Measurements from ENCODE around the gene SEMA4F. TPM values are rescaled to one million over a fixed set of nuclear protein-coding genes. Genes with fewer than 3 reads are reported as not detected.

Gene SEMA4F
- total RNA-seq, 4 donors from 2014 or later = 1.6 to 6.5 (median 3.3) TPM

GRCh38 chr2:74659462-74659861 is 5.4 kb downstream of the SEMA4F start:
- H3K27me3 ChIP-seq = no peaks in the 10 kb centered on the region
- no peak overlapping the region for H3K4me3 ChIP-seq
- no peak for DNase-seq
- no peaks in the 10 kb centered on the region for H3K36me3 ChIP-seq
- H3K9me3 ChIP-seq = no peaks in the 10 kb centered on the region
- H3K27ac ChIP-seq = no peak overlapping the region
- H3K4me1 ChIP-seq = peaks cover 0 to 7% (median 3%) of the 10 kb centered on the region in 4 donors
- no peak for TF ChIP-seq POLR2A (IDR thresholded peaks at IDR 0.05)
- TF ChIP-seq CTCF (IDR thresholded peaks at IDR 0.05) = no peak

DNA sequence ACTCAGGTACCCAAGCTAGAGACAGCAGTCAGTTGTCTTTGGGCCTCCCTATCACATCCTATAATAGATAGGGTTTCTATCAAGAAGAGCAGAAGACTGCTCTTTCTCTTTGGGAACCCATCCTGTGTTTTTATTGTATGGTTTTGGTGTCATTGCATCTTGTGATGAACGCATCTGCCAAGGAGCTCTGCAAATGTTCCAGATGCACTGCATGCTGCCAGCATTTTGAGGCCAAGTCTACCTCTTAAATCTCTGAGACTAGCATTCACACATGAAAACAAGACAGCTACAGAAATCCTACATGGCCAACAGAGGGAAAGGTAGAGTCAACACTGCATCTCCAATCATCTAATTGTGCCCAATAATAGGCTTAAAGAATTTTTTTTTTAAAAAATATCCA is 14.0 kb downstream of the SEMA4F start:
- DNase-seq = no peak
- H3K36me3 ChIP-seq = no peaks in the 10 kb centered on the region

GRCh38 chr2:74670263-74670662 is 16.2 kb downstream of the SEMA4F start:
- H3K27ac ChIP-seq = no peak overlapping the region
- H3K36me3 ChIP-seq = no peaks in the 10 kb centered on the region
- H3K4me1 ChIP-seq = no peaks in the 10 kb centered on the region
- no peak overlapping the region for H3K4me3 ChIP-seq
- H3K9me3 ChIP-seq = no peaks in the 10 kb centered on the region
- DNase-seq = no peak
- no peak for TF ChIP-seq CTCF (IDR thresholded peaks at IDR 0.05)
- no peak for TF ChIP-seq POLR2A (IDR thresholded peaks at IDR 0.05)
- H3K27me3 ChIP-seq = no peaks in the 10 kb centered on the region

More for the DNA sequence above, 14.0 kb downstream of the SEMA4F start:
- H3K27ac ChIP-seq = no peak overlapping the region
- H3K9me3 ChIP-seq = no peaks in the 10 kb centered on the region
- H3K4me1 ChIP-seq = no peaks in the 10 kb centered on the region
- TF ChIP-seq CTCF (IDR thresholded peaks at IDR 0.05) (no peak), POLR2A (IDR thresholded peaks at IDR 0.05) (no peak)
- no peaks in the 10 kb centered on the region for H3K27me3 ChIP-seq
- H3K4me3 ChIP-seq = no peak overlapping the region

GRCh38 chr2:74671479-74671878 is 17.4 kb downstream of the SEMA4F start:
- no peak for DNase-seq
- H3K9me3 ChIP-seq = no peaks in the 10 kb centered on the region
- H3K4me3 ChIP-seq = no peak overlapping the region
- TF ChIP-seq POLR2A (IDR thresholded peaks at IDR 0.05) (no peak), CTCF (IDR thresholded peaks at IDR 0.05) (no peak)
- no peaks in the 10 kb centered on the region for H3K4me1 ChIP-seq
- peaks cover 0 to 10% (median 0%) of the 10 kb centered on the region in 3 donors for H3K36me3 ChIP-seq
- no peak overlapping the region for H3K27ac ChIP-seq
- H3K27me3 ChIP-seq = no peaks in the 10 kb centered on the region

DNA sequence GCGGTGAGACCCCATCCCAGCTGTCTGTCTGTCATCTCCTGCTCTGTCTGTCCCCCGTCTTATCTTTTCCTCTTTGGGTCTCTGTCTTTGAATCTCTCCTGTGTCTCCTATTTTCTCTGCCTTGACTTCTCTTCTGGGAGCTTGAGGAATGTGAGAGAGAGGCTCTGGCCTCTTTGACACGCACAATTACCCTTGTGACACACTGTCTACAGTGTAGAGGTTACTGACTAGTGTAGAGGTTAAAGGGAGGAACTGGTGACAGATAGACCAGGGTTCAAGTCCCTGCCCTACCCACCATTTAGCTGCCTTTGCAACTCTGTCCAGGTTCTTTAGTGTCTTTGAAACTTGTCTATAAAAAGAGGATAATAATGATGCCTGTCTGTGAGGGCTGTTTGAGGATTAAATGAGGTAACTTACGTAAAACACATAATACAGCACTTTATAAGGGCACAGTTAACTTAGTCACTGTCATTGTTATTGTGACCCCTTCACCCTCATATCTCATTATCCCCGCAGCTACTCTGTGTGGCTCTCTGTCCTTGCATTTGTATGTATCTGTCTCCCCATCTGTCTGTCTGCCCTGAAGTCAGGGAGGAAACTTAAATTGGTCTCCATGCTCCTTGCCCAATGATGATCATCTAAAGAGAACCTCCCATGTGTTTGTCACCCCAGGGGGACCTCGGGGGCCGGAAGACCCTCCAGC is 19.9 kb downstream of the SEMA4F start:
- DNase-seq = no peak
- TF ChIP-seq POLR2A (IDR thresholded peaks at IDR 0.05) = no peak
- no peak for TF ChIP-seq CTCF (IDR thresholded peaks at IDR 0.05)
- no peaks in the 10 kb centered on the region for H3K9me3 ChIP-seq
- H3K27me3 ChIP-seq = no peaks in the 10 kb centered on the region
- no peaks in the 10 kb centered on the region for H3K4me1 ChIP-seq
- no peak overlapping the region for H3K27ac ChIP-seq
- H3K4me3 ChIP-seq = no peak overlapping the region
- H3K36me3 ChIP-seq = peaks cover 0 to 10% (median 0%) of the 10 kb centered on the region in 3 donors

Measured in Peyer's patch (tissue), 4 donors.